G401 (cell line): ENCODE results near the gene PLEKHA7. TPM values are rescaled to one million over a fixed set of nuclear protein-coding genes. Genes with fewer than 3 reads are reported as not detected.
"Not testable (repeated sequence)": the region's sequence is repeated elsewhere in the genome, so short reads cannot be mapped to it uniquely, and the experiment has no call there.

Experiments used
- DNase-seq: peaks from one replicate; pipeline ENCODE4 v3.0.0-alpha.2; 2015; ENCODE audit warnings: low spot score
- in situ Hi-C: cut with HindIII; loops from 2 replicates; pipeline ENCODE4 v1.10.0; 2016; ENCODE audit warnings: low sequenced_read_pairs, mixed read lengths
- total RNA-seq: library from RNA; depleted of rRNA; stranded (reverse); fragments of >200 nt; shearing (Covaris generic); gene quantifications from 2 replicates; pipeline ENCODE4 v1.2.3, GENCODE V29; 2014

The PLEKHA7 gene
- total RNA-seq, 1 experiment from 2014 or later: 0.03 TPM

DNA sequence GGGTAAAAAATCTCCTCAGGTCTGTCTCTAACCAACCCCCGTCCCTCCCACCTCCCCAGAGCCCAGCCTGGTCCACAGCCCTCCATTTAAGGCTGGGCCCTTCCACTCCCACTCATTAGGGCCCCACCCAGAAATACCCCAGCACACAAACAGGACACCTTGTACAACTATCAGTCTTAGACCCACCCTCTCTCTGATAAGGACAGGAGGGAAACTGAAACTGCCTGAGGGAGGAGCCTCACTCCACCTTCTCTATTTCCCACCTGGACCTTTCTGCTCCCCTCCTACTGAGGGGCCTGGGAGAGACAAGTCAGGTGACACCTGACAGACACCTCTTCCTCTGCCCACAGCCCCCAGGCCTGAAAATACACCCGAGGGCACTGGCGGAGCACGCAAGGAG is 90.2 kb downstream of the PLEKHA7 start:
- DNase-seq: no peak
- in situ Hi-C loops: no loop called here

DNA sequence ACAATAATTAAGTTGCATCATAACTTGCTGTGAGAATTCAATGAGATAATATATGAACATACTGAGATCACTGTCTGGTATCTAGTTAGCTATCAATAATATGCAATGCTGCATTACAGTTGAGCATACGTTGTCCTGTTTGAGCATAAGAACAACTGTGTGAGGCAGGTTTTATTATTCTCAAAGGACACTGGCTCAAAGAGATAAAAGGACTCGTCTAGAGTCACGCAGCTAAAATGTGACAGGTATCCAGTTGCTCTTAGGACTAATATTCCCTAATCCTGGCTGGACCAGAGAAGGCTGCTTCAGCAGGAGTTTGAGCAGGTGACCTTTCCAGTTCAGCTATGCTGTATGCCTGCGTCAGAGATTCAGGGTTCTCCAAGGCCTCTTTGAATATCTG is 92.5 kb downstream of the PLEKHA7 start:
- no peak for DNase-seq
- in situ Hi-C loops: no loop called here

DNA sequence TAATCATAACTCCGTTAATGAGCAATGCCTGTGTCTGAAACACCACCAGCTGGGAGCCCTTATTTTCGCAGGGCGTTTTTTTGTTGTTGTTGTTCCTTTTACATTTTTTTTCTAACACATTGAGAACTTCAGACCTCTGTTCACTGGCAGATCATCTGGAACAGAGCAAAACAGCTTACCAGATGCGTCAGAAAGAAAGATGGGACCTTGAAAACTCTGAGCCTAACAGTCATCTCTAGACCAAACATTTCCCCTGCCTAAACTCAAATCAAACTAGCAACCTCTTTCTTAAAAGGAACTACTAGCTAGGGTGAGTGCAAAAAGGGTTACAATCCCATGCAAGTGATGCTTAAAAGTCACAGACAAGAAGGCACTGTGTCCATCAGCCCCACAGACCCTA is 93.2 kb downstream of the PLEKHA7 start:
- DNase-seq: no peak
- in situ Hi-C loops: no loop called here

DNA sequence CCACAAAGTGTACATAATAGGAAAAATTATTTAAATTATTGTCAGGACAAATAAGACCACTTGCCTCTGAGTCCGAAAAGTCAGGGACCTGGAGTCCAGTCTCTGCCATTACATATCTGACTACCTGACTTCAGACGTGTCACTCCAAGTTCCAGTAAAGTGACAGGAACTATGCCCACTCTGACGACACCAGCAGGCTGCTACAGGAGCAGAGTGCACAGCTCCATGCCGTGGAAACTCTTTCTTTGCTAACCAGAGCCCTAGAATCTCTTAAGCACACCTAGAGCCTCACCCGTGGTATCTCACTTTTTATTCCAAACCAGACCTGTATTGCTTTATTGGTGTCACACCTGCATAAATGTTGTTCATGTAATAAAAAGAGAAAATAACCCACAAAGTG is 93.7 kb downstream of the PLEKHA7 start:
- no peak for DNase-seq
- in situ Hi-C loops: no loop called here

DNA sequence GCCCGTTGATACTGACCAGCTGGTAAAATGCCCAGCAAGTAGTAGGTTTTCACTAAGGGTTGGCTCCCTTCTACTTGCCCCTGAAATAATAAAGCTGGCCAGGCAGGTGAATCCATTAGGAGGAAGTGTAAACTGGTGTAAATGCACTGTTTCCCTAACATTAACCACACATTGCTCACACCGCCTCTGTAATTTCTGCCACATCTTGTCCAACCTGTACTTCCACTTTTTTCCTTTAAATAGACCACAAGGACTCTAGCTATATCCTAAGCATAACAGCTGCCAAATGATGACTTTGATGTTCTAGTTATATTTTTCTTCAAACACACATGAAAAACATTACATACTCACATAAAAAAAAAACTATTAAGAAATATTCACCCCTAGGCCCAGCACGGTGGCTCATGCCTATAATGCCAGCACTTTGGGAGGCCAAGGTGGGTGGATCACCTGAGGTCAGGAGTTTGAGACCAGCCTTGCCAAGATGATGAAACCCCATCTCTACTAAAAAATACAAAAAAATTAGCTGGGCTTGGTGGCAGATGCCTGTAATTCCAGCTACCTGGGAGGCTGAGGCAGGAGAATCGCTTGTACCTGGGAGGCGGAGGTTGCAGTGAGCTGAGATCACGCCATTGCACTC is 95.6 kb downstream of the PLEKHA7 start:
- DNase-seq, in situ Hi-C loops: not testable (repeated sequence)

DNA sequence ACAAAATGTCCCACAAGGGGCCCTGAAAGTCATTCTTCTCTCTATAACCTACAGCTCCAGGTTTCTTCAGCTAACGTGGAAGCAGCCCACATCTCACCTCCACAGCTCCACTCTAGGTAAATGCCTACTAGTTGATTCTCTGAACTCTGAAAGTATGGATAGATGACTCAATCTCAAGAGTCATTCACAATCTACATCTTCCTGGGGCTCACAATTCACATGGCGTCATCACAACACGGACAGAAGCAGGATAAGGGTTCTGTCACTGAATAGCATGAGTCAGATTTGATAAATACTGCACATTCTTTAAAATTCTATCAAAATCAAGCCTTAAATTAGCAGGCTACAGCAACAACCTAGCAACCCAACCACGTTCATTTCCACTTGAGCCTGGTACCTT is 96.3 kb downstream of the PLEKHA7 start:
- no peak for DNase-seq
- in situ Hi-C loops: no loop called here

DNA sequence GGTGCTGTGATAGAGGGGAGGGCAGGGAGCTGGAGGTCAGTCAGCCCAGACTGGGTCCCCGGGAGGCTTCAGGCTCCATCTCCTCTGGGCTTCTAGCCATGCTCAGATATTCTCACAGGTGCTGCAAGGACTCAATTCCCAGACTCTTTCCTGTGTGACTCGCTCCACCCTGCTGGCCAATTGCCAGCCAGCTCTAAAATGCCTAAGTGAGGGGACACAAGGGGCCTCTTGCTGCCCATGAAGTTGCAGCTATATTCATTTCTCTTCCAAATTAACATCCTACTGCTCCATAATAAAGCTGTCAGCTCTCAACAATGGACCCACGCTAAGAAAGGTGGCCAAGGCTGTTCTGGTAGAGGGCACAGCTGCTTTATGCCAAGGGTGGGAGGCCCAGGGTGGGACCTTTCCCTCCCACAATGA is 101.5 kb downstream of the PLEKHA7 start:
- in situ Hi-C loops: no loop called here
- no peak for DNase-seq

DNA sequence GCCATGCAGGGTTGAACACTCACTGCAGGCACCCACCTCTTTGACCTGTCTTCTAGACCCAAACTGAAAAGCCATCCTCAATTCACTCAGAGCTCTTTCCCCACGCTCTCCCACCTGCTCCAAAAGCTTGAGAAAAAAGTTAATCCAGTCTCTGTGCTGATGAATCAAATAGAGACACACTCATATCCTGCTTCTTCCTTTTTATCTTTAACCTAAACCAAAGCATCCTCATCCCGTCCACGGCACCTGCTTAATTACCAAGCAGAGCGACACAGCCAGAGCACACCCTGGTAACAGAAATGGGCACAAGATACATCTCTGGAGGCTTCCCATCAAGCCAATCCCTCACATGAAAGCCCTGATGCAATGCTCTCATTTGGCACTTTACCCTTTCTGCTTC is 102.6 kb downstream of the PLEKHA7 start:
- no peak for DNase-seq
- in situ Hi-C loops: no loop called here

DNA sequence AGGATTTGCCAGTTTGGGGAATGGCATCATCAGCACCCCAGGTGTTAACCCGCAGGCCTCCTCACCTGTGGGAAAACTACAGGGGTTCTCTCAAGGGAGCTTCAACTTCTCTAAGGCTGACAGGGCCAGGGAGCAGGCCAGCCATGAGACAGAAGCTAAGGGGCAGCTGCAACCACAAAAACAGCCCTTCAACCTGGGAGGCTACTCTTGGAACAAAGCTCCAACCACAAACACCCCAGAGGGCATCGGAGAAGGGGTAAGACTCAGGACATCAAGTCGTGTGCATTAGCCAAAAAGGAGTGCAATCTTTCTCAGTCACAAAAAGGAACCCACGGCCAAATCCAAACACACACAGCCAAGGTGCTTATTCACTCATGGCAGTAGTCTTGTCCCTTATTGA is 103.0 kb downstream of the PLEKHA7 start:
- in situ Hi-C loops: no loop called here
- no peak for DNase-seq

DNA sequence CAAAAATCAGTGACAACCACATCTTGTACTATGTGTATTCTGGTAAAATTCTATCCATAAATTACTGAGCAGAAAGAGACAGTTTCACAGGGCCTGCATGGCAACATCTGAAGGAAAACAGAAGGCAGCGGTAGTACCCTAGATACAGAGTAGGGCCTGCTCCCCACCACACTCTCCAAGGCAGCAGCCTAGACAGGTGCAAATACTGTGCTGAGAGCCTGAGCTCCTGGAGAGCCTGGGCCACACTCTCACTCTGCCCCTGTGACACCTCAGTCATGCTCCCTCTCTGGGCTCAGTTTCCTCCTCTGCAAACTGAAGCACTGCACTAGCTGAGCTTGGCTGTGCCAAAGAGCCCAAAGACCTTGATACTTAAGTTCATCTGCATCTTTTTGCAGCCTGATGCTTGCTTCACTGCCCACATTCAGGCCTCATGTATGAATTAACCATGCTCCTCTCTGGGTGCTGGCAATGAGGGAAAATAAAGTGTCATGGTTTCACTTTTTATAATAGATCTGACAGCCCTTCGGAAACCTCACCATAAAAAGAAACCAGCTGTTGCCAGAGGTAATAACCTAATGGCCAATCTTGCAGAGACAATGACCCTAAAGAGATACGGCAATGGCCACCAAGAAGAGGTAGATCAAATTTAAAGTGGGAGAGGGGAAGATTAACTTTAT is 104.7 kb downstream of the PLEKHA7 start:
- DNase-seq: no peak
- in situ Hi-C loops: no loop called here

DNA sequence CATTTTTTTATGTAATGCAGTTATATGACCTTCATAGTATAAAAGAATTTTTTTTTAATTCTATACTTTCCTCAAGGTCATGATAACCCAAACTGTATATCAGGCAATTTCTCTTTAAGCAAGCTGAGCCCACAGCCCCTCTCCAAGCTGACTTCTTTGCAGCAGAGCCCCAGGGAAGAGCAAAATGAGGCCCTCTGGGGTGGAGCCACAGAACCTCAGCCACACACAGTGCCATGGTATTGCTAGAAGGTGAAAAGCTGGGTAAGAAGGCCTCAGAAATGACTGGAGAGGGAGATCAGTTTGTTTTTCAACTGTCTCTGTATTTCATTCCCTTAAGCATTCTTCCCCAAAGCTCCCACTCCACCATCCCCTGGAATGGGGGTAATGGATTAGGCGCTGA is 108.8 kb downstream of the PLEKHA7 start:
- no peak for DNase-seq
- in situ Hi-C loops: no loop called here

DNA sequence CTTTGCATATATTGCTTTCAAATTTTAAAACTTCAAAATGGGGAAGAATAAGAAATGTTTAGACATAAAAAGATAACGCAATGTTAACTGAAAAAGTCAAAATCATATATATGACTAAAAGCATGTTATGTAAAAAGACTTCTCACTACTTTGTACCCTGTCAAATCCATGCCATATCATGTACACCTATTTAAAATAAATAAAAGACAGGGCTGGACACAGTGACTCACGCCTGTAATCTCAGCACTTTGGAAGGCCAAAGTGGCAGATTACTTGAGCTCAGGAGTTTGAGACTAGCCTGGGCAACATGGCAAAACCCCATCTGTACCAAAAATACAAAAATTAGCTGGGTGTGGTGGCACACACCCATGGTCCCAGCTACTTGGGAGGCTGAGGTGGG is 109.5 kb downstream of the PLEKHA7 start:
- in situ Hi-C loops, DNase-seq: not testable (repeated sequence)

DNA sequence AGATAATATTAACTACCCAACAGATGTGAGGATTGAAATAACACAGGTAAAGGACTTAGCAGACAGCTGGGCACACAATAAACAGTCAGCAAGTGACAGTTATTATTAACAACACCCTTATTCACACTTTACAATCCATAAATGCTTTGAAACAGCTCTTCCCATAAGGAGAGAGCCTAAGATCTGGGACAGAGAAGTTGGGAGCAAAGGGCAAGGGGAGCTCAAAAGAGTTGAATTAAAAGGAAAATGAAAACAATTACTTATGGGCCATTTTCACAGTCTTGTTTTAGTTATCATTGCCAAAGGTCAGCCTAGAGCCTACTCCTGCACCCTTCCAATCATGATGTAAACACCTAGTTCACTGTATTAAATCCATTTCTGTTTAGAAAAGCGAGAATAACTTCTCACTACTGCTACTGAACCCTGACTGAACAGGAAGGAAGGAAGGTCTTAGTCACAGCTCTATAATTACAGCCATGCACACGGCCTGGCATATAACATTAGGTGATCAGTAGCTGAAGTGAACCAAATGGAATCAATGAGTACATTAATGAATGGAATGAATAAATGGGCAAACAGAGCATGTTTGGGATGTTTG is 111.3 kb downstream of the PLEKHA7 start:
- in situ Hi-C loops: no loop called here
- no peak for DNase-seq

DNA sequence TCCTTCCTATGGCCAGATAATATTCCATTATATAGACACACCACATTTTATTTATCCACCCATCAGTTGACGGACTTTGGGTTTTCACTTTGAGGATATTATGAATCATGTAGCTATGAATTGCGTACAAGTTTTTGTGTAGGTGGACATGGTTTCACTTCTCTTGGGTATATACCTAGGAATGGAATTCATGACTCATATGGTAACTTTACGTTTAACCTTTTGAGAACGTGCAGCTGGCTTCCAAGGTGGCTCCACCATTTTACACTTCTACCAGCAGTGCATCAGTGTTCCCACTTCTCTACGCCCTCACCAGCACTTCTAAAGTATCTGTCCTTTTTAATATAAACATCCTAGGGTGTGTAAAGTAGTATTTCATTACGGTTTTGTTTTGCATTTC is 112.0 kb downstream of the PLEKHA7 start:
- DNase-seq: no peak
- in situ Hi-C loops: no loop called here

DNA sequence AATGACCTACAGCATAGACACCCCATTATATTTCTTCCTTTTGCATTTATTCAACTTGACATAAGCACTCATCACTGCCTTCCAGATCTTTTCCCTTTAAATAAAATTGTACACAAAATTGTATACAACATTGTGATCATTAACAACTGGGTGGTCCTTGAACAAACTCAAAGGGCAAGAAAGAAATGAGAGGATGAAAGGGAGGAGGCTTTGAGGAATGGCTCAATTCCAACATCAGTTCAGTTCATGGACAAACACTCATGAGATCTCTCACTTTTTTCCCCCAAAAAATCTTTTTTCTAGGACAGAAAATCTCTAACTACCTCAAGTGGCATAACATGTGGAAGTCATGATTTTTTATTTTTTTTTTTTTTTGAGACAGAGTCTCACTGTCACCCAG is 113.7 kb downstream of the PLEKHA7 start:
- DNase-seq: no peak
- in situ Hi-C loops: no loop called here

DNA sequence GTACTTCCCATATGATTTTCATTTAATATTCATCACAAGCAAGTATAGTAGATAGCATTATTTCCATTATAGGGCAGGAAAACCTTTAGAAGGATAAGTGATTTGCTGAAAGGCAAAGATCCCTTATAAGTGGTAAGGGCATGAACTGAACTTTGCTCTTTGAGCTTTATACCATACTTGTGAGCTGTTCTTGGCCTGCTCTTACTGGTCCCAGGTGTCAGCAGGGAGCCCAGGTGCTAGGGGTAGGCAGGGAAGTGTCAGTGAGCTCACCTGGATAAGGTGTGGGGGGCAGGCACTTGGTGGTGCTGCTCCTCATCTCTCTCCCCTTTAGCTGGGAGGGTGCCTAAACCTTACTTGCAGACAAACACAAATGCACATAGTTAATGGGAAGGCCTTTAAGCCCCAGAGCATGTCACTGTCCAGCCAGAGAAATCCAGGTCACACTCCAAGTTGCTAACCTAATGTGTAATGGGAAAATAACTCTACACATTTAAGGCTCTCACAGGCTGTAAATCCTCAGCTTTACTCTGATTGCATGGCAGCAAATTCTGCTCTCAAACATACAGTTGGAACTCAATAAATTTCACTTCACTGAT is 114.4 kb downstream of the PLEKHA7 start:
- DNase-seq: no peak
- in situ Hi-C loops: no loop called here

DNA sequence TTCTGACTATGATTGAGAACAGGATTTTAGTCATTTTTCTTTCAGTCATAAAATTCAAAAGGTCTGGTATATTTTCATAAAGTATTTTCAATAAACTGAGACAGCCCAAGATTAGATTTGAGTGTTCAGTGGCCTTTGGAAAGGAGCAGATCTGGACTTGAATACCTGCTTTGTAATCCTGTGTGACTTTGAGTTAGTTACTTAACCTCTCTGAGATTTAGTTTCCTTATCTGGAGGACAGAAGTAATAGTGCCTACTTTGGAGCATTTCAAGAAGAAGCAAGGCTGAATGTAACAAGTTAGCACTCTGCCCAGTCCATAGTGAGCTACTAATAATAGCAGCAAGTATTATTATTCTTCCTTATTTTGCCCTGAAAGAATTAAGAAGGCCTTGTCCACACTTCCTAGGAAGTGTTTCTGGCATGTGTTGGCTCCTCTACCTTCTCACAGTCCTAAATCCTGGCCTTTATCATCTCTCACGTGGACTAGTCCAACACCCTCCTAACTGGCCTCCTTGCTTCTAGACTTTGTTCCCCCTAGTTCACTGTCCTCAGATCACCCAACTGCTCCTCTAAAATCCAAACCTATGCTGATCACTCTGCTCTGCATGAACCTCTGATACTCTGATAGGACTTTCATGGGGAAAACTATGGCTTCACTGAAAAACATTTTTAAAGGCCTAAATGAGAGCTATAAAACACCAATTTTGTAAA is 115.8 kb downstream of the PLEKHA7 start:
- in situ Hi-C loops: no loop called here
- DNase-seq: no peak

DNA sequence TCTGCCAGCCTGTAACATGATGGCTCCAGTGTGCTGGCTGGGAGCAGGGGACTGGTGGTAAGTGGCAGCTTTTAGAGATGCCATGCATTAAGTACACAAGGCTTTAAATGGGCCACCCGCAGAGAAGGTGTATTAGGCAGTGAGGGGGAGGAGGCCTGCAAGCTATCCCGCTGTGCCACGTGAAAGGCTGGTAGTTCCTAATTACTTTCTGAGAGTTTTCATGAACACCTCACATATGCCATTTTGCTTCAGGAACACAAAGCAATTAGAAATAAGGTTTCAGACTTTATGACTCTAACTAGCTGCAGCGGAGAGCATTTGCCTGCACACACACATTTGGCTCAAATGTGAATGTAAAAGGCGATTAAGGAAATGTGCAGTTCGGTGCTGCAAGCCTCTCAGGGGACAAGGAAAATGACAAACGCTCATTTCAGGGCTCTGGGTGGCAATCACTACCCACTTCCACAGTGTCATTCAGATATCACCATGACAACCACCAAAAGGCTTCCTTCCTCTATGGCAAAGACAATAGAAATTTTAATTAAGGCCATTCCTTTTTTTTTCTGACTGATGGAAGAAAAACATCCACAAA is 116.6 kb downstream of the PLEKHA7 start:
- in situ Hi-C loops: no loop called here
- no peak for DNase-seq

DNA sequence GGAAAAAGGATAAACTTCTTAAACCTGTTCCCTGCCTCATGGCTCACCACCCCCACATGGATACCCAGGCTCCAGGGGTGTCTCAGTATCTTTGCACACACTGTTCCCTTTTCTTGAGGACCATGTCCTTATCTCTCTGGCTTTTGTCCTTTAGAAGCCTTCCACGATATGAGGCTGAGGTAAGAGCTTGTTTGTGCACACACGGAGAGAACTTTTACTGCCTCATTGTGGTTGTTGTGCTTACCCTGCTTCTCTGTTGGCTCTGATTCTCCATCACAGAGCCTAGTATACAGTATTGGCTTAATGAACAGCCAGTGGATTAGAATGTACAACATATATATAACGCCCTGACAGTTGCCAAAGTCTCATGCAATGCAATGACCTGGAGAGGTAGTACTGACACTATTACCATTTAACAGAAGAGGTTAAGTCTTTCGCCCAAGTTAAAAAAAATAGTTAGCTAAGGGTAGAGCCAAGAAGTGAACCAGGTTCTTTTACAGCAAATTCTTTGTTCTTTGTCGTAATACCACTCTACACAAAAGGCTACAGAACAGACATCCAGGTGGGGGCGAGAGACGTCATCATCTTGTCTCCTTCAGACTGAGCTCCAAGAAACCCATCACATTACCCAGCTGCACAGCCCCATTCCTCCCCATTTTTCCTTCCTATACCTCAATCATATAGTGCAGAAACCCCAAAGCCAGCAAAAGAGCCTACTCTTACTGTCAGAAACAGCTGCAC is 117.3 kb downstream of the PLEKHA7 start:
- no peak for DNase-seq
- in situ Hi-C loops: no loop called here
